ENCODE results near the gene FERMT1.

DNA sequence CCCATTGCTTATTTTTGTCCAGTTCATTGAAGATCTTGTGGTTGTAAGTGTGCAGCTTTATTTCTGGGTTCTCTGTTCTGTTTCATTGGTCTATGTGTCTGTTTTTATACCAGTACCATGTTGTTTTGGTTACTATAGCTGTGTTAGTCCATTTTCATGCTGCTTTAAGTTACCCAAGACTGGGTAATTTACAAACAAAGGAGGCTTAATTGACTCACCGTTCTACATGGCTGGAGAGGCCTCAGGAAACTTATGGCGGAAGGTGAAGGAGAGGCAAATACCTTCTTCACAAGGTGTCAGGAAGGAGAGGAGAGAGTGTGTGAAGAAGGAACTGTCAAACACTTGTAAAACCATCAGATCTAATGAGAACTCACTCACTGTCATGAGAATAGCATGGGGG is 29.9 kb upstream of the FERMT1 start:
- no peak for TF ChIP-seq POLR2A (IDR thresholded peaks at IDR 0.05)
- TF ChIP-seq, protein P1, sequence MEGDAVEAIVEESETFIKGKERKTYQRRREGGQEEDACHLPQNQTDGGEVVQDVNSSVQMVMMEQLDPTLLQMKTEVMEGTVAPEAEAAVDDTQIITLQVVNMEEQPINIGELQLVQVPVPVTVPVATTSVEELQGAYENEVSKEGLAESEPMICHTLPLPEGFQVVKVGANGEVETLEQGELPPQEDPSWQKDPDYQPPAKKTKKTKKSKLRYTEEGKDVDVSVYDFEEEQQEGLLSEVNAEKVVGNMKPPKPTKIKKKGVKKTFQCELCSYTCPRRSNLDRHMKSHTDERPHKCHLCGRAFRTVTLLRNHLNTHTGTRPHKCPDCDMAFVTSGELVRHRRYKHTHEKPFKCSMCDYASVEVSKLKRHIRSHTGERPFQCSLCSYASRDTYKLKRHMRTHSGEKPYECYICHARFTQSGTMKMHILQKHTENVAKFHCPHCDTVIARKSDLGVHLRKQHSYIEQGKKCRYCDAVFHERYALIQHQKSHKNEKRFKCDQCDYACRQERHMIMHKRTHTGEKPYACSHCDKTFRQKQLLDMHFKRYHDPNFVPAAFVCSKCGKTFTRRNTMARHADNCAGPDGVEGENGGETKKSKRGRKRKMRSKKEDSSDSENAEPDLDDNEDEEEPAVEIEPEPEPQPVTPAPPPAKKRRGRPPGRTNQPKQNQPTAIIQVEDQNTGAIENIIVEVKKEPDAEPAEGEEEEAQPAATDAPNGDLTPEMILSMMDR (IDR thresholded peaks at IDR 0.05), result no peak

Measured in ovary (tissue), 3 donors.